Heart left ventricle (tissue), 16 donors: Measurements from ENCODE around the gene TUBA1A. TPM values are rescaled to one million over a fixed set of nuclear protein-coding genes. Genes with fewer than 3 reads are reported as not detected.
"Not testable (repeated sequence)": the region's sequence is repeated elsewhere in the genome, so short reads cannot be mapped to it uniquely, and the experiment has no call there.

Experiments
- ATAC-seq, 4 donors: fragments of 200-7000 bp; cut with Tn5 transposase; one replicate each; pipeline ENCODE4 v1.9.1; 2020 to 2022; ENCODE audit warnings: moderate library complexity in 4 of 4, mild to moderate bottlenecking in 3 of 4, moderate number of reproducible peaks in 1 of 4
- DNase-seq, 5 donors: peaks; one replicate each; pipeline ENCODE4 v3.0.0-alpha.2; 2020
- H3K27ac ChIP-seq, 12 donors: fragments of 200-600 bp; sonication (generic) in 4 of 12; one replicate each; pipeline versions ENCODE4 v1.5.0 to v1.8.0; 2016 to 2022; ENCODE audit warnings: mild to moderate bottlenecking in 2 of 12
- H3K27me3 ChIP-seq, 9 donors: fragments of 200-600 bp; sonication (generic) in 2 of 9; one replicate each; pipeline versions ENCODE4 v1.5.1 to v1.8.0; 2016 to 2022; ENCODE audit warnings: mild to moderate bottlenecking in 3 of 9
- H3K36me3 ChIP-seq, 9 donors: fragments of 200-600 bp; sonication (generic) in 2 of 9; one replicate each; pipeline versions ENCODE4 v1.5.0 to v1.8.0; 2018 to 2022; ENCODE audit warnings: mild to moderate bottlenecking in 2 of 9
- H3K4me1 ChIP-seq, 12 donors: fragments of 200-600 bp; sonication (generic) in 4 of 12; one replicate each; pipeline versions ENCODE4 v1.5.0 to v1.8.0; 2016 to 2022; ENCODE audit warnings: mild to moderate bottlenecking in 3 of 12
- H3K4me3 ChIP-seq, 12 donors: fragments of 200-600 bp; sonication (generic) in 4 of 12; one replicate each; pipeline versions ENCODE4 v1.5.0 to v1.8.0; 2017 to 2022; ENCODE audit warnings: mild to moderate bottlenecking in 9 of 12, moderate library complexity in 4 of 12
- H3K9me3 ChIP-seq, 12 donors: fragments of 200-600 bp; sonication (generic) in 4 of 12; one replicate each; pipeline versions ENCODE4 v1.5.0 to v1.8.0; 2016 to 2022; ENCODE audit warnings: mild to moderate bottlenecking in 1 of 12
- POLR2A ChIP-seq, 2 donors: fragments of 450-650 bp; IDR thresholded peaks; one replicate each; pipeline ENCODE4 v1.6.1; 2017; ENCODE audit warnings: antibody characterized with exemption in 2 of 2, mild to moderate bottlenecking in 2 of 2, moderate library complexity in 2 of 2
- WGBS, 4 donors: extraction: QIAGEN DNeasy Blood & Tissue Kit in 2 of 4; methylation state at CpG; one replicate each; pipeline versions ENCODE4 v1.1.5 to v1.1.7; 2013 to 2018; 5-methylcytosine and 5-hydroxymethylcytosine counted together
- intact Hi-C, 10 donors: fragments of 100-400 bp; cut with DNase I; formaldehyde crosslinking; loops; one replicate each; pipeline versions ENCODE4 v1.11.1 to v1.14.2; 2022
- polyA plus RNA-seq, 2 donors: library from polyadenylated mRNA; stranded (reverse); fragments of 200-250 nt; gene quantifications; one replicate each; pipeline ENCODE4 v1.2.3, GENCODE V29; 2013
- total RNA-seq, 9 donors: library from RNA; depleted of rRNA in 2 of 9; stranded (reverse); fragments of >200 nt in 2 of 9; fragmentation: NEBNext Ultra II Directional in 3 of 9; extraction: Animal tissue kit (Norgen Biotek cat#: 25700) in 3 of 9; gene quantifications; one replicate each; pipeline versions ENCODE4 v1.1.0 to v1.2.4, GENCODE V29; 2016 to 2023
- TF ChIP-seq, protein P1 (sequence below), 12 donors: fragments of 200-600 bp; sonication (generic) in 4 of 12; IDR thresholded peaks; one replicate each; pipeline versions ENCODE4 v1.5.0 to v1.8.0; 2018 to 2022; ENCODE audit warnings: antibody characterized with exemption in 12 of 12, mild to moderate bottlenecking in 5 of 12
- donor health status: ischemic (EF 13 %, LVEDD 7.1; RV severe dilation, severe dysfunction).
- donor health status: healthy with polysubstance abuse.
- donor health status: DM: no; HTN: yes; CAD: no.
- donor health status: DM: no; HTN: no; CAD: no.
- donor health status: ischemic (EF 25% LVEDD 6.9; RV normal size, moderate dysfunction).
- donor health status: ischemic (EF 25% LVEDD 5.7; RV mildly dilated, moderate dysfunction).
- donor health status: healthy.
- donor health status: DM: yes; HTN: yes; CAD: no.
- donor health status: ischemic (EF 35%, LVEDD 5.7; RV mildly dilated, moderate dysfunction).
- donor health status: nonischemic (EF 11% LVEDD 7.7; RV severe dilation, severe dysfunction).
- donor health status: DM: yes; HTN: yes; CAD: no.
- donor health status: PGD.
- donor health status: ischemic (EF 29% LVEDD 5.4; RV normal size, mild dysfunction).
- donor health status: nonischemic (EF 23%, LVEDD 6.1; RV moderate dilation, normal function).

The TUBA1A gene
- total and polyA plus RNA-seq, 11 donors, result 71.5 to 280 (median 184) TPM

- no peak for TF ChIP-seq POLR2A (IDR thresholded peaks at IDR 0.05)
- TF ChIP-seq, protein P1, sequence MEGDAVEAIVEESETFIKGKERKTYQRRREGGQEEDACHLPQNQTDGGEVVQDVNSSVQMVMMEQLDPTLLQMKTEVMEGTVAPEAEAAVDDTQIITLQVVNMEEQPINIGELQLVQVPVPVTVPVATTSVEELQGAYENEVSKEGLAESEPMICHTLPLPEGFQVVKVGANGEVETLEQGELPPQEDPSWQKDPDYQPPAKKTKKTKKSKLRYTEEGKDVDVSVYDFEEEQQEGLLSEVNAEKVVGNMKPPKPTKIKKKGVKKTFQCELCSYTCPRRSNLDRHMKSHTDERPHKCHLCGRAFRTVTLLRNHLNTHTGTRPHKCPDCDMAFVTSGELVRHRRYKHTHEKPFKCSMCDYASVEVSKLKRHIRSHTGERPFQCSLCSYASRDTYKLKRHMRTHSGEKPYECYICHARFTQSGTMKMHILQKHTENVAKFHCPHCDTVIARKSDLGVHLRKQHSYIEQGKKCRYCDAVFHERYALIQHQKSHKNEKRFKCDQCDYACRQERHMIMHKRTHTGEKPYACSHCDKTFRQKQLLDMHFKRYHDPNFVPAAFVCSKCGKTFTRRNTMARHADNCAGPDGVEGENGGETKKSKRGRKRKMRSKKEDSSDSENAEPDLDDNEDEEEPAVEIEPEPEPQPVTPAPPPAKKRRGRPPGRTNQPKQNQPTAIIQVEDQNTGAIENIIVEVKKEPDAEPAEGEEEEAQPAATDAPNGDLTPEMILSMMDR (IDR thresholded peaks at IDR 0.05), result no peak
- ATAC-seq (no peak), DNase-seq (no peak)
- 64 to 76% (median 73%) methylated on average over 5 of the region's 5 CpGs for WGBS, 4 donors
- Histone ChIP-seq H3K4me3 (no peak overlapping the region), H3K36me3 (no peaks in the 10 kb centered on the region), H3K27me3 (no peaks in the 10 kb centered on the region), H3K9me3 (no peaks in the 10 kb centered on the region), H3K4me1 (peaks cover 7 to 60% (median 20%) of the 10 kb centered on the region in 12 donors), H3K27ac (peak overlapping the region in 1 of 12 donors; percentile 29)
- intact Hi-C loops, result loop anchor here in 1 of 10 donors (5.0 kb wide), 1 partner anchor 35 kb away; no protein-coding TSS in a partner anchor
These were observed 8.4 kb upstream of the TUBA1A start for GRCh38 chr12:49197256-49197655.

DNA sequence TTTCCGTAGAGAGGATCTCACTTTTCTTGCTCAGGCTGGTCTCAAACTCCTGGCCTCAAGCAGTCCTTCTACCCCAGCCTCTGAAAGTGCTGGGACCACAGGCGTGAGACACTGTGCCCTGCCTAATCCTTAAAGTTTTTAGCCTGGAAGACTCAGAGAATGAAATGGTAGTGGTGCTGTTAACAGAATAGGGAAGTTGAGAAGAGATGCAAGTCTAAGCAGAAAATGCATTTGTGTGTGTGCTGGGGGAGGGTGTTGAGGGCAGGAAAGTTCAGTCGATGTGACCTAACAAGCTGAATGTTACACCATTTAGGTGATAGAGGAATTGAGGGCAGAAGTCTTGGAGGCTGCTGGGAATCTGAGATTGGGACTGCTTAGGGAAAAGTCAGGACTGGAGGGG is 6.9 kb upstream of the TUBA1A start:
- Histone ChIP-seq H3K27ac (peak overlapping the region in 1 of 12 donors; percentile 91), H3K4me1 (peaks cover 0 to 44% (median 5%) of the 10 kb centered on the region in 12 donors), H3K4me3 (no peak overlapping the region), H3K36me3 (no peaks in the 10 kb centered on the region), H3K9me3 (no peaks in the 10 kb centered on the region), H3K27me3 (no peaks in the 10 kb centered on the region)
- intact Hi-C loops, result loop anchor here in 1 of 10 donors (5.0 kb wide), 1 partner anchor 37 kb away; no protein-coding TSS in a partner anchor
- no peak for DNase-seq
- no peak for TF ChIP-seq POLR2A (IDR thresholded peaks at IDR 0.05)
- TF ChIP-seq, protein P1 (IDR thresholded peaks at IDR 0.05), result no peak
- ATAC-seq, result peak in 2 of 4 donors; percentile 52 to 58
- WGBS, 4 donors, result 78 to 82% (median 80%) methylated on average over 3 of the region's 3 CpGs

GRCh38 chr12:49193746-49194145 is 4.9 kb upstream of the TUBA1A start:
- peaks cover 0 to 46% (median 8%) of the 10 kb centered on the region in 12 donors for H3K4me1 ChIP-seq
- H3K9me3 ChIP-seq, H3K27me3 ChIP-seq, intact Hi-C loops, ATAC-seq, H3K36me3 ChIP-seq, H3K27ac ChIP-seq, DNase-seq, H3K4me3 ChIP-seq: not testable (repeated sequence)
- WGBS, 4 donors, result 88 to 95% (median 94%) methylated on average over 4 of the region's 4 CpGs

DNA sequence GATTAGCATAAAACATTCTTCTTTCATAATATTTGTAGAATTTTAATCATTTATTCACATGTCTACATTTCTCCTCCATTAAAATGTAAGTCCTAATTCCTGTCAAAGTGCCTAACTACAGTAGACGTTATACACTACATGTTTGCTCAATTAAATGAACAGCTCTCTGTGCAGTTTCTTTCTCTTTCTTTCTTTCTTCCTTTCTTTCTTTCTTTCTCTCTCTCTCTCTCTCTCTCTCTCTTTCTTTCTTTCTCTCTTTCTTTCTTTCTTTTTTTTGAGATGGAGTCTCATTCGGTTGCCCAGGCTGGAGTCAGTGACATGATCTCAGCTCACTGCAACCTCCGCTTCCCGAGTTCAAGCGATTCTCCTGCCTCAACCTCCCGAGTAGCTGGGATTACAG is 2.6 kb upstream of the TUBA1A start:
- ATAC-seq, H3K36me3 ChIP-seq, DNase-seq, H3K4me3 ChIP-seq, H3K27ac ChIP-seq, intact Hi-C loops, H3K27me3 ChIP-seq, H3K9me3 ChIP-seq: not testable (repeated sequence)
- peaks cover 0 to 38% (median 15%) of the 10 kb centered on the region in 12 donors for H3K4me1 ChIP-seq
- WGBS, 4 donors, result 94 to 98% (median 96%) methylated on average over 6 of the region's 6 CpGs

DNA sequence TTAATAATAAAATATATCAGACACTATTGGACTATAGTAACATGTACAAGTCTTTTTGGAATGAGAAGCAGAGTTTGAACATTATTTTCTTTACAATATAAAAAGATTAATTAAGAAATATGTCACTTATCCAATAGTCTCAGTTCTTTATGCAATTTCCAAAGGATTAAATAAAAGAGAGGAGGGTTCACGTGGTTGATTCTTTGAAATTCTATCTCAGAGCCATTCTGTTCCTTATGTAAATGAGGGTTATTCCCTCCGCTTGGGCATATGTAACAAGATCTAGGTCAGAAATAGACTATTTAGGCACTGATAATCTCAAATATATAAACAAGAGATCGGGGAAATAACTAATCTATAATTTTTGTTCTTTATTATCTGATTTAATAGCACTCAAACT is 2.1 kb upstream of the TUBA1A start:
- Histone ChIP-seq H3K4me3 (no peak overlapping the region), H3K27ac (no peak overlapping the region), H3K27me3 (no peaks in the 10 kb centered on the region), H3K36me3 (peaks cover 0 to 11% (median 6%) of the 10 kb centered on the region in 9 donors), H3K4me1 (peaks cover 0 to 37% (median 17%) of the 10 kb centered on the region in 12 donors), H3K9me3 (no peaks in the 10 kb centered on the region)
- WGBS, 4 donors, result 92 to 93% (median 93%) methylated on average over 3 of the region's 3 CpGs
- DNase-seq, result no peak
- ATAC-seq, result no peak
- intact Hi-C loops, result no loop called here
- TF ChIP-seq POLR2A (IDR thresholded peaks at IDR 0.05), result no peak
- TF ChIP-seq, protein P1 (IDR thresholded peaks at IDR 0.05), result no peak
